HG03469 (cell line): ENCODE measurements around the gene SMO.
"Not testable (repeated sequence)": the region's sequence is repeated elsewhere in the genome, so short reads cannot be mapped to it uniquely, and the experiment has no call there.

Experiments
- ATAC-seq: cut with Tn5 transposase; IDR thresholded peaks from one replicate; pipeline ENCODE4 v1.9.1; 2021; ENCODE audit warnings: mild to moderate bottlenecking, moderate library complexity, moderate number of reproducible peaks; ENCODE audit not compliant: unreplicated experiment

Gene SMO

DNA sequence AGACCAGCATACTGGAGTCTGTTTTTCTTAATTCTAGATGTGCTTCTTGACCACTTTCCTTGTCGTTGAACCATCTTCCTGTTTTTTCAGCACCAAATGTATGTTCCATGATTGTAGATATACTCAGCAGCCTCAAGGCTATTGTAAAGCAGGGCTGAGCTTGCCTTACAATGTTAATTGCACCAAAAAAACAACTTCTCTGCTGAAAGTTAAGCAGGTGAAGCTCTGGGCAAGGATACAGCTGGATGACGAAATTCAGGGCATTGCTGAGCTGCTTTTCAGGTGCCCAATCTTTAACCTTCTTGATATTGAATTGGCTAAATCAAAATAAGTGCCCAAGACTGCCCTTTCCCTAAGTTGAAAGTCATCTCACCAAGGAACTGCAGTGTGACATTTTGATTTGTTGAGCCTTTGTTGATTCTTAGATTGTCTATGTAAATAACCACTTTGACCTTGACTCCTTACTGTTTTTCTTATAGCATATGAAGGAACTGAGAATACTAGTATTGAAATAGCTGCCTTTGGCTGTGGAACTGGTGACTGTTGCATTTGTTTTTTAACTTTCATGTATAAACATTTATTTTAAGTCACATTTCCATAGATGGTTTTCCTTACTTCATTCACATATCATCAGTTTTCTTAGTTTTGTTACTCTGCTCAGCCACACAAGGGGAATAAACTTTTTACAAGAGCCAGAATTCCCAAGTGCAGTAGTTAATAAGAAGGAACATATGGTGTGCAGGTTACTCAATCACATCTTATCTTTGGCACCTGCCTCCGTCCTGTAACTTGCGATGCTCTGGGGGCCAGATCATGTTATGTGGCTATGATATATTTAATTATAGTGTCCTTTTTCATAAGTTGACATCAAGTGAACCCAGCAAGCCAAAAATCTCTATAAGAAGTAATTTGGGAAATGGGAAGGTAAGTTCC lies 39.5 kb downstream of the SMO start:
- no peak for ATAC-seq

DNA sequence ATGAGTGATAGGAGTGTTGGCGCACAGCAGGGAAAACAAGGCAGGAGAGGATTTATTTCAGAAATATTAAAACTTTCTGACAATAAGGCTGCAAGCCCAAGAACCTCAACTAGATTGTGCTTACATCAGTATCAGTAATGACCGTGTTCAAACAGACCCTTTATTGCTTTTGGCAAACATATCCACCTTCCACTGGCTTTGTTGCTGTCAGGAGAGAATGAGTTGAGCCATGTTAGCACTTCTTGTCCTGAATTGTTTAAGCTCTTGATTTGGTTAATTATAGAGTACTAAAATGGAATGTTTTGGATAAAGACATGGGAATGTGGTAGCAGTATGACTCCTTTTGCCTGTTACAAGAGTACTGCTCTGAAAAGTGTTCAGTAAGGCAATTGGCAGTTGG lies 40.2 kb downstream of the SMO start:
- no peak for ATAC-seq

DNA sequence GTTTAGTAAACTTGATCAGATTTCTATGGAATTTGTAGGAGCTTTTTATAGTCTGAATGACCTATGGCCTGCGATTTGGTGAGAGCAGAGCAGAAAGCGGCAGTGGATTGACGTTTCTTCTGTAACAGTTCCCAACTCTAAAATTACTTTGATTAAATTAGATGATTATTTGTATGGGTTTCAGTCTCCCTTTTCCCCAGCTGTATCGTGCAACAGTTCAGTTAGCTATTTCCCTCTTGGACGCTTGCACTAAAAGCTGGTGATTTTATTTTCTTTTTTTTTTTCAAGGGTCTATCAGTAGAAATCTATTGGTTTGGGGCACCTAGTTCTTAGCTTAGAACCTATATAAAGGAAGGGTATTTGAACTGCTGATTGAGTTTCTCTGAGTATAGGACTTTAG lies 43.2 kb downstream of the SMO start:
- no peak for ATAC-seq

DNA sequence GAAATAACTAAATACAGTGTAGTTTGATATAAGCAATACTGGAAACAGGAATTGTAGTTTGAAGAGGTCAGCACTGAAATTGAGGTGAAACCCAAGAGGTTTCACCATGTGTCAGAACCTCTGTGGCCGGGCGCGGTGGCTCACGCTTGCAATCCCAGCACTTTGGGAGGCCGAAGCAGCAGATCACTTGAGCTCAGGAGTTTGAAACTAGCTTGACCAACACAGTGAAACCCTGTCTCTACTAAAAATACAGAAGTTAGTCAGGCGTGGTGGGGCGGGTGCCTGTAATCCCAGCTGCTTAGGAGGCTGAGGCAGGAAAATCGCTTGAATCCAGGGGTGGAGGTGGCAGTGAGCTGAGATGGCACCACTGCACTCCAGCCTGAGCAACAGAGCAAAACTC lies 50.1 kb downstream of the SMO start:
- ATAC-seq: no peak

DNA sequence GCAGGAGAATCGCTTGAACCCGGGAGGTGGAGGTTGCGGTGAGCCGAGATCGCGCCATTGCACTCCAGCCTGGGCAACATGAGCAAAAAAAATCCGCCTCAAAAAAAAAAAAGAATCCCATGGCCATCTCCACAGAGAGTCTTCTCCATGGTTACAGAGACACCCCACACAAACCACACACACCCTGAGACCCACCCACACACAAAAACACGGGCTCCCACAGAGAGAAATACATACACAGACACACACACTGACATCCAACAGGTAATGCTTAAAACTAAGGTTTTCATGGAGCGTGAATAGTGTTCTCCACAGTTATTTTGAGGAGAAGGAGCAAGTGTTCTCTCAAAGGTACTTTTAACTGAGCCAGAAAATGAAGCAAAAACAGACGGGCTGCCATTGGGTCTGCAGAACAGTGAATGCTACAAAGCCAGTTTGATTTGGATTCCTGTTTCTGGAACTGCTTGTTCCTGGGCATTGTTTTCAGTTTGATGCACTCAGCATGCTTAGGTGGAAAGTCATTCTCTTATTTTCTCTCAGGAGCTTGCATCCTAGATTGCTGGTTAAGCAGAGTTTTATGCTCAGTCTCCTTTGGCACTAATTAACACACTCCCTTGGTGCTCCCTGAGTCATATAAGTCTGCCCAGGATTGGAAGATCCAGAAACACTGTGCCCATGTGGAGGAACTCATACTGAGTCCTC lies 51.8 kb downstream of the SMO start:
- no peak for ATAC-seq

DNA sequence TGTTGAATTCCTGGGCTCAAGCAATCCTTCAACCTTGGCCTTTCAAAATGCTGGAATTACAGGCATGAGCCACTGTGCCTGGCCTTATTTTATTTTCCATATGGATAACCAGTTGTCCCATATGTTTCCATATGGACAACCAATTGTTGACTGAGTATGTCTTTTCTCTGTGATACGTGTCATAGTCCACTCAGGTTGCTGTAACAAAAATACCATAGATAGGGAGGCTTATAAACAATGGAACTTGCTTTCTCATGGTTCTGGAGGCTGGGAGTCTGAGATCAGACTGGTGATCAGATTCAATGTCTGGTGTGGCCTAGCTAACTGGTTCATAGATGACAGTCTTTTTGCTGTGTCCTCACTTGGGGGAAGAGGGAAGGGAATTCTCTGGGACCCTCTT lies 55.8 kb downstream of the SMO start:
- ATAC-seq: no peak

DNA sequence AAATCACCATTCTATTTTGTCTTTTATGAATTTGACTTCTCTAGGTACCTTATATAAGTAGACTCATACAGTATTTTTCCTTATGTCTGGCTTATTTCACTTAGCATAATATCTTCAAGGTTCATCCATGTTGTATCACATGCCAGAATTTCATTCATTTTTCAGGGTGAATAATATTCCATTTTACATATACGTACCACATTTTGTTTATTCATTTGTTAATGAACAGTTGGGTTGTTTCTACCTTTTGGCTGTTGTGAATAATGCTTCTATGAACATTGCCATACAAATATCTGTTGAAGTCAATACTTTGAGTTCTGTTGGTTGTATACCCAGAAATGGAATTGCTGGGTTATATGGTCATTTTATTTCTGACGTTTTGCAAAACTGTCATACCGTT lies 57.1 kb downstream of the SMO start:
- no peak for ATAC-seq

DNA sequence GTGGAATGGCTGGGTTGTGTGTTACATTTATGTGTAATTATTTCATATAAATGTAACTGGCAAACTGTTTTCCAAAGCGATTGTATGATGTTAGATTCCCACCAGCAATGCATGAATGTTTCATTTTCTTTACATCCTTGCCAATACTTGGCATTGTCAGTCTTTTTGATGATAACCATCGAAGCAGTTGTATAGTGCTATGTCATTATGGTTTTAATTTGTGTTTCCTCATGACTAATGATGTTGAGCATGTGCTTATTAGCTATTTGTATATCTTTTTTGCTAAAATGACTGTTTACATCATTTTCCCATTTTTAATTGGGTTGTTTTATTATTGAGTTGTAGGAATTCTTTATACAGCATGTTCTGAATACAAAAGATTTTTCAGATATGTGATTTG lies 58.7 kb downstream of the SMO start:
- ATAC-seq: no peak

DNA sequence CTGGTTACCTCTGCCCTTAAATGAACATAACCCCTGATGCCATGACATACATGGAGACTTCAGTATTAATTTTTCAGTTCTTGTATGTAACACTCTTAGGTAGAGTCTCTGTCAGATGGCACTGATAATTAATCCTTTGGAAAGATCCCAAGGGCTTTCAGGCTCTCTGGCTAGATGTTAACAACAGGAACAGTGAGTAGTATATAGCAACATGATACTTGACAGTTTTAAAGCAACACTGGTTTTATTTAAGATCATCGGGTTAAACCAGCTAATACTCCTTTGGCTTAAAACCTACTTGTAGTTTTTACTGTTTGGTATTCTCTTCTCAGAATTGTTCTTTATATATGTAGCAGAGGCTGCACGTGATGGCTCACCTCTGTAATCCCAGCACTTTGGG lies 63.7 kb downstream of the SMO start:
- no peak for ATAC-seq

DNA sequence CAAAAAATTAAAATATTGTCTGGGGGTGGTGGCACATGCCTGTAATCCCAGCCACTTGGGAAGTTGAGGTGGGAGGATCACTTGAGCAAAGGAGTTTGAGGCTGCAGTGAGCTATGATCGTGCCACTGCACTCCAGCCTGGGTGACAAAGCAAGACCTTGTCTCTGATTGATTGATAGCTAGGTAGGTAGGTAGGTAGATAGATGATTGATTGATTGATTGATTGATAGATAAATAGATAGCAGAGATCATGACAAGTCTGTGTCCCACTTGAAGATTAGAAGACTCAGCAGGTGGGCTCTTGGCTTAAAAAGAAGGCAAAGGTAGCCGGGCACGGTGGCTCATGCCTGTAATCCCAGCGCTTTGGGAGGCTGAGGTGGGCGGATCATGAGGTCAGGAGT lies 64.2 kb downstream of the SMO start:
- not testable (repeated sequence) for ATAC-seq

DNA sequence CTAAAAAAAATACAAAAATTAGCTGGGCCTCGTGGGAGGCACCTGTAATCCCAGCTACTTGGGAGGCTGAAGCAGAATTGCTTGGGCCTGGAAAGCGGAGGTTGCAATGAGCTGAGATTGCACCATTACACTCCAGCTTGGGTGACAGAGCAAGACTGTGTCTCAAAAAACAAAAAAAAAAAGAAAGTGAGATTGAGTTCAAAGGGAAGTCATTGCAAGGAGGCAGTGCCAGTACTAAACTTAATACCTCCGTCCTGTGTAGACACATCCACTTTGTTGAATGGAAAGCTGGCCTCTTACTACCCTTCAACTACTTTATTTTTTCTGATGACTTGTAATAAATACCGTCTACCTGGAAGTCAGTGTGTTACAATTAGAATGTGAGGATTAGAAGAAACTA lies 67.4 kb downstream of the SMO start:
- no peak for ATAC-seq

DNA sequence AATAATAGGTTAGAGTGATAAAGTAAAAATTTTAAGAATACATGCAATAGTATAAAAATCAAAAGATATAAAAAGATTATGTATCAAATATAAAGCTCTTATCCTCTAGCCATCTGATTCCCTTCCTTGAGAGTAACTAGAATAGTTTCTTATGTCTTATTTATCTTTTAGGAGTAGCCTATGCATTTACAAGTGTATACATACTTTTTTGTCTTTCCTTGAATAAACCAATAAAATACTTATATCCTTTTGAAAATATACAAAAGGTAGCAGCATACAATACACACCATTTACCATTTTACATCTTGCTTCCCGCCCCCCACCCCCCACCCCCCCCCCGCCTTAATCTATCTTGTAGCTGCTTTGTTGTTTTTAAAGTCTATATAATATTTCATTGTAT lies 67.8 kb downstream of the SMO start:
- ATAC-seq: no peak

DNA sequence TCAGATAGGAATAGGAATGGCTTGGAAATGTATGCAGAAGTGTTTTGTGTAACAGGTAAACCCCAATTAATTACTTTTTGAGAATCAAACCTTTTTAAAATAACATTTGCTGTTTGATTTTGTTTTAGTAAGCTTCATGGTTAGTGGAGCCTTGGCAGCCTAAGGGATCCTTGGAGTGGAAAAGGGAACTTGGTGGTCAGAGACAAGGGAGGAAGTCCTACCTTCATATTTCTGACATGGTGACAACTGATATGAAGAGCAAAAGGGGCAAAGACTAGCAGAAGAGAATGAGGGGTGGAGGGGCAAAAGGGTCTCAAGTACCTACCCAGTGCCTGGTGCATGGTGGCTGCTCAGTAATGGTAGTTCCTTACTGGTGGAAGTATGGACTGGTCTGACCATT lies 68.7 kb downstream of the SMO start:
- no peak for ATAC-seq

DNA sequence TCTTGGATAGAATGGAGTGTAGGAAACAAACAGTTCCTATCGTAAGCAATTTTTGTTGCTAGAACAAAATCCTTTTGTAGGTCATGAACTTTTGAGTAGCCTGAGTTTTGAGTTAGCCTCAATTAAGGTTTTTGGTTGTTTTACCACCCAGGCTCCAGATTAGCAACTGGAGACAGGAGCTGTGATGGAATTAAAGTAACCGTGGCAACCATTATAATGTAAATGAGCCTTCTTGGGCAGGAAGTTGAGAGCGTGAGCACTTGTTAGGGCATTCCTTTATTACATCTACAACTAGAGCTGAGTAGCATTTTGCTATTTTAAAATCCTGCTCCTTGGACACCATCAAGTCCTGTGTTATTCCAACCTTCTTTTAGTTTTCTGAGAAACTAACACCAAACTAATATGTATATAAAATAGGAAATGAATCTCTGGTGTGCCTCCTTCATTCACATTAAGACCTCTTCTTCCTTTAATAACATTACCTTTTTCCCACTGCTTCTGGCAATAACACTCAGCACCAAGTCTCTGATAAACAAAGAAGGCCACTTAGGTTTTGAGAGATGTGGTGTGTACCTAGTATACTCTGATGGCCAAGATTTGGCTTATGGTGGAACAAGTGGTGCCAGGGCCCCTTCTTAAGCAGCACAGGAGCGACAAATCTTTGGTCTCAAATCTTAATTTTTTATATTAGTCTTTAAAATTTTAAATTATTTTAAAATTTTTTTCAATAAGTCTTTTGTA lies 70.4 kb downstream of the SMO start:
- ATAC-seq: no peak

DNA sequence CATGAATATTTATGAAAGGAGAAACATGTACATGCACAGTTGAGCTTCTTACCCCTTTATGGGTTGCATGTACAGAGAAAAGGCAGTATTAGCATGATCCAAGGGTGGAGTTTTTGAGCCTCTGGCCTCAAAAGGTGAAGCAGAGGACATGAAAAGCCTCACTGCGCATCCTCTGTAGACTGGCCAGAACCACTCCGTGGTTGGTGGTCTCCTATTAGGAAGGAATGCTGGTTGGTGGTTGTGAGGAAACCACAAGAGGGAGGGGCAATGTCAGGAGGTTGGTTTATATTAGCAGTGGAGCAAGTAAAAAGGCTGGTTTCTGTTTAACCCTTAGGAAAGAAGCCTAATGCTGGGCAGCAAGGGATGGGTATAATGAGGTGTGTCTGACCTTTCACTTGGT lies 73.9 kb downstream of the SMO start:
- no peak for ATAC-seq
